H9 (cell line): Measurements from ENCODE around the gene TMEM135. TPM values are rescaled to one million over a fixed set of nuclear protein-coding genes. Genes with fewer than 3 reads are reported as not detected.

Source experiments
- DNase-seq: peaks from one replicate; pipeline ENCODE4 v3.0.0-alpha.2; 2017
- H2AFZ ChIP-seq: one replicate; pipeline ENCODE4 v1.6.1; 2013; ENCODE audit warnings: mild to moderate bottlenecking, low read length, control low read depth, moderate library complexity
- H2AK5ac ChIP-seq: 2 replicates; pipeline ENCODE4 v1.6.1; 2013; ENCODE audit warnings: low read length, control low read depth, mixed read lengths; ENCODE audit not compliant: insufficient read length
- H2BK120ac ChIP-seq: one replicate; pipeline ENCODE4 v1.6.1; 2013; ENCODE audit warnings: low read depth, mild to moderate bottlenecking, low read length, control low read depth, inconsistent platforms; ENCODE audit not compliant: poor library complexity, severe bottlenecking
- H2BK12ac ChIP-seq: 2 replicates; pipeline ENCODE4 v1.6.1; 2013; ENCODE audit warnings: low read length, control low read depth, mixed read lengths, low read depth; ENCODE audit not compliant: insufficient read length
- H2BK15ac ChIP-seq: 2 replicates; pipeline ENCODE4 v1.6.1; 2013; ENCODE audit warnings: low read depth, low read length, control low read depth
- H2BK20ac ChIP-seq: one replicate; pipeline ENCODE4 v1.6.1; 2013; ENCODE audit warnings: low read depth, mild to moderate bottlenecking, low read length, control low read depth, inconsistent platforms; ENCODE audit not compliant: poor library complexity, severe bottlenecking
- H2BK5ac ChIP-seq: 2 replicates; pipeline ENCODE4 v1.6.1; 2013; ENCODE audit warnings: low read length, control low read depth, mixed read lengths; ENCODE audit not compliant: insufficient read length
- H3K14ac ChIP-seq: 2 replicates; pipeline ENCODE4 v1.6.1; 2013; ENCODE audit warnings: low read length, control low read depth; ENCODE audit not compliant: insufficient read depth
- H3K18ac ChIP-seq: 2 replicates; pipeline ENCODE4 v1.6.1; 2013; ENCODE audit warnings: low read depth, mild to moderate bottlenecking, mixed read lengths, low read length, control low read depth; ENCODE audit not compliant: insufficient read length
- H3K23ac ChIP-seq: 2 replicates; pipeline ENCODE4 v1.6.1; 2013; ENCODE audit warnings: low read length, control low read depth, mixed read lengths, low read depth; ENCODE audit not compliant: insufficient read length
- H3K23me2 ChIP-seq: 2 replicates; pipeline ENCODE4 v1.6.1; 2013; ENCODE audit warnings: low read depth, mild to moderate bottlenecking, mixed read lengths, low read length, control low read depth; ENCODE audit not compliant: insufficient read length, poor library complexity, severe bottlenecking
- H3K27ac ChIP-seq: 2 replicates; pipeline ENCODE4 v1.5.1; 2013; ENCODE audit warnings: low read length, control low read depth, mixed read lengths, low read depth; ENCODE audit not compliant: insufficient read length
- H3K27me3 ChIP-seq: 2 replicates; pipeline ENCODE4 v1.6.1; 2013; ENCODE audit warnings: low read length, control low read depth, inconsistent platforms; ENCODE audit not compliant: insufficient read depth
- H3K4ac ChIP-seq: 2 replicates; pipeline ENCODE4 v1.6.1; 2013; ENCODE audit warnings: low read depth, mild to moderate bottlenecking, control low read depth, inconsistent platforms, low read length, moderate library complexity
- H3K4me1 ChIP-seq: 2 replicates; pipeline ENCODE4 v1.6.1; 2013; ENCODE audit warnings: low read length, control low read depth, inconsistent platforms; ENCODE audit not compliant: insufficient read depth
- H3K4me2 ChIP-seq: 2 replicates; pipeline ENCODE4 v1.6.1; 2013; ENCODE audit warnings: low read length, control low read depth, mixed read lengths; ENCODE audit not compliant: insufficient read length, insufficient read depth
- H3K56ac ChIP-seq: 2 replicates; pipeline ENCODE4 v1.6.1; 2013; ENCODE audit warnings: low read depth, mild to moderate bottlenecking, mixed read lengths, low read length, control low read depth; ENCODE audit not compliant: insufficient read length
- H3K79me1 ChIP-seq: 2 replicates; pipeline ENCODE4 v1.6.1; 2013; ENCODE audit warnings: low read depth, mild to moderate bottlenecking, moderate library complexity, low read length, control low read depth, inconsistent platforms; ENCODE audit not compliant: insufficient read depth, poor library complexity, severe bottlenecking
- H3K79me2 ChIP-seq: 2 replicates; pipeline ENCODE4 v1.6.1; 2013; ENCODE audit warnings: low read length, control low read depth, inconsistent platforms; ENCODE audit not compliant: insufficient read depth
- H3K9ac ChIP-seq: 2 replicates; pipeline ENCODE4 v1.6.1; 2013; ENCODE audit warnings: low read length, control low read depth, mixed read lengths; ENCODE audit not compliant: insufficient read length; ENCODE audit errors: extremely low read depth
- H3K9me3 ChIP-seq: one replicate; pipeline ENCODE4 v1.6.1; 2013; ENCODE audit warnings: low read depth, low read length, inconsistent platforms; ENCODE audit not compliant: control insufficient read depth
- H3T11ph ChIP-seq: one replicate; pipeline ENCODE4 v1.6.1; 2013; ENCODE audit warnings: mild to moderate bottlenecking, low read length, control low read depth, inconsistent platforms
- H4K20me1 ChIP-seq: one replicate; pipeline ENCODE4 v1.6.1; 2013; ENCODE audit not compliant: control insufficient read depth, insufficient read length, insufficient read depth
- H4K5ac ChIP-seq: 2 replicates; pipeline ENCODE4 v1.6.1; 2013; ENCODE audit warnings: low read depth, mild to moderate bottlenecking, mixed read lengths, low read length, control low read depth; ENCODE audit not compliant: insufficient read length
- H4K8ac ChIP-seq: replicated peaks from 2 replicates; pipeline ENCODE4 v1.6.1; 2013; ENCODE audit warnings: low read length, control low read depth, mixed read lengths, low read depth; ENCODE audit not compliant: insufficient read length
- H4K91ac ChIP-seq: 2 replicates; pipeline ENCODE4 v1.6.1; 2013; ENCODE audit warnings: low read depth, mild to moderate bottlenecking, moderate library complexity, mixed read lengths, low read length, control low read depth; ENCODE audit not compliant: insufficient read length
- H3K27ac Mint-ChIP-seq, 3 experiments: 2 replicates in 2 of 3; 3 replicates in 1 of 3; pipeline ENCODE4 v1.8.0; 2020 to 2021; ENCODE audit warnings: mixed read lengths in 3 of 3, mild to moderate bottlenecking in 1 of 3, moderate library complexity in 1 of 3
- H3K27me3 Mint-ChIP-seq: 2 replicates; pipeline ENCODE4 v1.8.0; 2021; ENCODE audit warnings: low read depth, mild to moderate bottlenecking, moderate library complexity, mixed read lengths
- H3K36me3 Mint-ChIP-seq, 3 experiments: 2 replicates in 2 of 3; 3 replicates in 1 of 3; pipeline ENCODE4 v1.8.0; 2020 to 2021; ENCODE audit warnings: low read depth in 3 of 3, mixed read lengths in 3 of 3; ENCODE audit not compliant: insufficient read depth in 1 of 3
- H3K4me1 Mint-ChIP-seq, 2 experiments: 2 replicates each; pipeline ENCODE4 v1.8.0; 2020; ENCODE audit warnings: mixed read lengths in 2 of 2
- H3K4me3 Mint-ChIP-seq, 2 experiments: 2 replicates in 1 of 2; 3 replicates in 1 of 2; pipeline ENCODE4 v1.8.0; 2020 to 2021; ENCODE audit warnings: mild to moderate bottlenecking in 2 of 2, mixed read lengths in 2 of 2, moderate library complexity in 1 of 2
- H3K9me3 Mint-ChIP-seq, 2 experiments: 2 replicates in 1 of 2; 3 replicates in 1 of 2; pipeline ENCODE4 v1.8.0; 2020; ENCODE audit warnings: mild to moderate bottlenecking in 2 of 2, mixed read lengths in 2 of 2, moderate library complexity in 1 of 2
- CTCF ChIP-seq: fragments of 200-600 bp; sonication (generic); conservative IDR thresholded peaks from 3 replicates; pipeline ENCODE4 v1.8.0; 2021; ENCODE audit warnings: antibody characterized with exemption, mild to moderate bottlenecking
- WGBS: extraction: QIAGEN DNeasy Blood & Tissue Kit; methylation state at CpG from one replicate; pipeline ENCODE4 v1.1.7; 2013; ENCODE audit warnings: missing lambda C conversion rate, low lambda C conversion rate, mixed read lengths; ENCODE audit not compliant: insufficient read length; ENCODE audit errors: extremely low coverage; 5-methylcytosine and 5-hydroxymethylcytosine counted together
- total RNA-seq: library from RNA; stranded (reverse); gene quantifications from 2 replicates; pipeline ENCODE4 v1.2.1, GENCODE V29; 2021

TMEM135 gene
- total RNA-seq, 1 experiment from 2014 or later = 25.2 TPM

DNA sequence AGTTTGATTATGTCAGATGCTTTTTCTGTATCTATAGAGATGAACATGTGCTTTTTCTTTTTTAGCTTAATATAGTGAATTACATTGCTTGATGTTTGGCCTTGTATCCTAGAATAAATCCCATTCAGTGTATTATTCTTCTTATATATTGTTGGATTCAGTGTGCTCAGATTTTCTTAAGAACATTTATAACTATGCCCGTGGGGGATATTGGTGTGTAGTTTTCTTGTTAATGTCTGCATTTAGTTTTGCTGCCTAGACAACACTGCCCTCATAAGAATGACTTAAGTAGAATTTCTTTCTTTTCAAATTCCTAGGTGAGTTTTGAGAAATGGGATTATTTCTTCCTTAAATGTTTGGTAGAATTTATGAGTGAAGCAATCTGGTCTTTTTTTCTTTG is 98.5 kb downstream of the TMEM135 start:
- no peaks in the 10 kb centered on the region; the same call in 1 of the 2 replicates for H3K27me3 ChIP-seq
- H3K56ac ChIP-seq = no peak overlapping the region
- no peak overlapping the region for H2BK5ac ChIP-seq
- H3K4me3 Mint-ChIP-seq = no peak overlapping the region
- no peaks in the 10 kb centered on the region for H3K27me3 Mint-ChIP-seq
- H3K23ac ChIP-seq = no peak overlapping the region
- no peak overlapping the region for H2AFZ ChIP-seq
- H4K20me1 ChIP-seq = no peaks in the 10 kb centered on the region
- no peaks in the 10 kb centered on the region for H3K23me2 ChIP-seq
- H4K91ac ChIP-seq = no peak overlapping the region
- no peaks in the 10 kb centered on the region for H3K4me1 Mint-ChIP-seq
- H3K4ac ChIP-seq = no peak overlapping the region
- no peak overlapping the region for H3K4me2 ChIP-seq
- no peaks in the 10 kb centered on the region for H3K9me3 ChIP-seq
- H2AK5ac ChIP-seq = no peak overlapping the region
- WGBS = no CpG with 5 or more reads among the region's 1 CpG
- no peak overlapping the region for H3K27ac ChIP-seq
- H3K27ac Mint-ChIP-seq = no peak overlapping the region
- no peak overlapping the region for H2BK15ac ChIP-seq
- no peak overlapping the region for H4K8ac ChIP-seq
- TF ChIP-seq CTCF = no peak
- no peak overlapping the region for H3T11ph ChIP-seq
- H3K4me1 ChIP-seq = no peaks in the 10 kb centered on the region
- H3K79me2 ChIP-seq = no peaks in the 10 kb centered on the region
- no peak overlapping the region for H3K9ac ChIP-seq
- no peak overlapping the region for H2BK12ac ChIP-seq
- no peak overlapping the region for H3K14ac ChIP-seq
- no peak overlapping the region for H3K18ac ChIP-seq
- peaks cover 7 to 17% (median 12%) of the 10 kb centered on the region in 3 experiments; a peak in 6 of 7 replicates for H3K36me3 Mint-ChIP-seq
- H2BK20ac ChIP-seq = no peak overlapping the region
- H4K5ac ChIP-seq = no peak overlapping the region
- DNase-seq = no peak
- H2BK120ac ChIP-seq = no peak overlapping the region
- peaks cover 11 to 14% of the 10 kb centered on the region in 2 experiments; a peak in 4 of 5 replicates for H3K9me3 Mint-ChIP-seq
- no peaks in the 10 kb centered on the region for H3K79me1 ChIP-seq
